HEK293 (cell line): ENCODE data around the gene RNASEH1.
"Not testable (repeated sequence)": the region's sequence is repeated elsewhere in the genome, so short reads cannot be mapped to it uniquely, and the experiment has no call there.

ENCODE experiments used
- CTCF ChIP-seq: fragments of 450-650 bp; formaldehyde crosslinking; IDR thresholded peaks from 2 replicates; pipeline ENCODE4 v1.5.1; 2016; ENCODE audit warnings: missing biosample characterization, missing genetic modification characterization
- GLIS1 ChIP-seq: fragments of 450-650 bp; formaldehyde crosslinking; IDR thresholded peaks from 2 replicates; pipeline ENCODE4 v1.5.1; 2016; ENCODE audit warnings: missing biosample characterization, missing genetic modification characterization
- REPIN1 ChIP-seq: fragments of 450-650 bp; formaldehyde crosslinking; IDR thresholded peaks from 2 replicates; pipeline ENCODE4 v1.5.1; 2017; ENCODE audit warnings: missing biosample characterization, missing genetic modification characterization, low read depth
- REST ChIP-seq: fragments of 450-650 bp; formaldehyde crosslinking; IDR thresholded peaks from 2 replicates; pipeline ENCODE4 v1.5.1; 2016; ENCODE audit warnings: missing biosample characterization, missing genetic modification characterization
- YY1 ChIP-seq: fragments of 450-650 bp; formaldehyde crosslinking; IDR thresholded peaks from 2 replicates; pipeline ENCODE4 v1.5.1; 2018; ENCODE audit warnings: missing biosample characterization, missing genetic modification characterization
- ZBTB17 ChIP-seq: fragments of 450-650 bp; formaldehyde crosslinking; IDR thresholded peaks from 2 replicates; pipeline ENCODE4 v1.5.1; 2016; ENCODE audit warnings: missing biosample characterization, missing genetic modification characterization
- ZBTB21 ChIP-seq: fragments of 450-650 bp; formaldehyde crosslinking; IDR thresholded peaks from 2 replicates; pipeline ENCODE4 v1.5.1; 2017; ENCODE audit warnings: missing biosample characterization, missing genetic modification characterization
- ZBTB8A ChIP-seq: fragments of 450-650 bp; formaldehyde crosslinking; IDR thresholded peaks from 2 replicates; pipeline ENCODE4 v1.5.1; 2016; ENCODE audit warnings: missing biosample characterization, missing genetic modification characterization
- ZNF121 ChIP-seq: fragments of 450-650 bp; formaldehyde crosslinking; IDR thresholded peaks from 2 replicates; pipeline ENCODE4 v1.5.1; 2016; ENCODE audit warnings: missing biosample characterization, missing genetic modification characterization
- ZNF155 ChIP-seq: fragments of 450-650 bp; formaldehyde crosslinking; IDR thresholded peaks from 2 replicates; pipeline ENCODE4 v1.5.1; 2016; ENCODE audit warnings: missing biosample characterization, missing genetic modification characterization
- ZNF398 ChIP-seq: fragments of 450-650 bp; formaldehyde crosslinking; IDR thresholded peaks from 2 replicates; pipeline ENCODE4 v1.5.1; 2017; ENCODE audit warnings: missing biosample characterization, missing genetic modification characterization
- ZNF549 ChIP-seq: fragments of 450-650 bp; IDR thresholded peaks from 2 replicates; pipeline ENCODE4 v1.5.1; 2018; ENCODE audit warnings: missing biosample characterization, missing genetic modification characterization, mild to moderate bottlenecking, inconsistent platforms, moderate library complexity
- ZNF560 ChIP-seq: fragments of 450-650 bp; formaldehyde crosslinking; IDR thresholded peaks from 2 replicates; pipeline ENCODE4 v1.5.1; 2017; ENCODE audit warnings: missing biosample characterization, missing genetic modification characterization, borderline replicate concordance
- ZNF561 ChIP-seq: fragments of 450-650 bp; IDR thresholded peaks from 2 replicates; pipeline ENCODE4 v1.5.1; 2018; ENCODE audit warnings: missing biosample characterization, missing genetic modification characterization, borderline replicate concordance

- not testable (repeated sequence) for TF ChIP-seq CTCF; ZBTB21; YY1 (tag by site-specific recombination); ZNF561; ZBTB17 (tag by site-specific recombination); ZNF398 (tag by site-specific recombination); REPIN1 (tag by site-specific recombination); ZNF121 (tag by site-specific recombination); ZNF549 (tag by site-specific recombination); ZBTB8A (tag by site-specific recombination); REST (tag by site-specific recombination); ZNF155 (tag by site-specific recombination); ZNF560 (tag by site-specific recombination); GLIS1 (tag by site-specific recombination)
These were observed 42.7 kb downstream of the RNASEH1 start for GRCh38 chr2:3515438-3515837.
